SH-SY5Y (cell line): ENCODE data around the gene H1-8.

Source experiments
- GATA2 ChIP-seq: IDR thresholded peaks from 2 replicates; pipeline ENCODE4 v1.6.1; 2011; ENCODE audit warnings: mild to moderate bottlenecking, low read depth, low read length
- GATA3 ChIP-seq: IDR thresholded peaks from 2 replicates; pipeline ENCODE4 v1.6.1; 2011; ENCODE audit warnings: low read depth, mild to moderate bottlenecking, low read length, moderate library complexity

DNA sequence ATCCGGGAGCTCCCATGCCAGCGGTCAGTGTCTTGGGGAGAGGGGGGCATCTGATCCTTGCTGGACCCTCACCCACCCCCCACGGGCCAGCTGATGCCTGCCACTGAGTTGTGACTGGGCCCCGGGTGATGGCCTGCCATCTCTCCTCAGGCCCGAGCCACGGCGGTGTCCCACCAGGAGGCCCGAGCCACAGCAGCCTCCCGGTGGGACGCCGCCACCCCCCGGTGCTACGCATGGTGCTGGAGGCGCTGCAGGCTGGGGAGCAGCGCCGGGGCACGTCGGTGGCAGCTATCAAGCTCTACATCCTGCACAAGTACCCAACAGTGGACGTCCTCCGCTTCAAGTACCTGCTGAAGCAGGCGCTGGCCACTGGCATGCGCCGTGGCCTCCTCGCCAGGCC, 4.3 kb downstream of the H1-8 start:
- TF ChIP-seq GATA2 (no peak), GATA3 (no peak)
